ENCODE data around the gene COL13A1.

DNA sequence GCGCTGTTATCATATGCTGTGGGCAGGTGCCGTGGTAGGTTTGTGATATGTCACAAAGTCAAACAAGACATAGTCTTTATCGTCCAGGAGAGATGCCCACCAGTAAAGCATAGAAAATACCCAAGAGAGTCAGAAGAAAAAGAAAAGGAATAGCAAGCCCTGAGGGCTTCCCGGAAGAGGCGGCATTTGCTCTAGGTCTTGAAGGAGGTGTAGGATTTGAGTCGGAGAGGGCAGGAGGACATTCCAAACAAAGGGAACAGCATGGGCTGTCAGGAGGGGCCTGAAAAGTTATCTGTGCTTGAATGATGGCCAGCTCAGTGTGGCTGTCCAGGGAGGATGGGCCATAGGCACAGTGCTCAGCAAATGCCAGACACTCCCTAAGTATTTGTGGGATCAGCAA is 42.2 kb downstream of the COL13A1 start:
- TF ChIP-seq, protein P1, sequence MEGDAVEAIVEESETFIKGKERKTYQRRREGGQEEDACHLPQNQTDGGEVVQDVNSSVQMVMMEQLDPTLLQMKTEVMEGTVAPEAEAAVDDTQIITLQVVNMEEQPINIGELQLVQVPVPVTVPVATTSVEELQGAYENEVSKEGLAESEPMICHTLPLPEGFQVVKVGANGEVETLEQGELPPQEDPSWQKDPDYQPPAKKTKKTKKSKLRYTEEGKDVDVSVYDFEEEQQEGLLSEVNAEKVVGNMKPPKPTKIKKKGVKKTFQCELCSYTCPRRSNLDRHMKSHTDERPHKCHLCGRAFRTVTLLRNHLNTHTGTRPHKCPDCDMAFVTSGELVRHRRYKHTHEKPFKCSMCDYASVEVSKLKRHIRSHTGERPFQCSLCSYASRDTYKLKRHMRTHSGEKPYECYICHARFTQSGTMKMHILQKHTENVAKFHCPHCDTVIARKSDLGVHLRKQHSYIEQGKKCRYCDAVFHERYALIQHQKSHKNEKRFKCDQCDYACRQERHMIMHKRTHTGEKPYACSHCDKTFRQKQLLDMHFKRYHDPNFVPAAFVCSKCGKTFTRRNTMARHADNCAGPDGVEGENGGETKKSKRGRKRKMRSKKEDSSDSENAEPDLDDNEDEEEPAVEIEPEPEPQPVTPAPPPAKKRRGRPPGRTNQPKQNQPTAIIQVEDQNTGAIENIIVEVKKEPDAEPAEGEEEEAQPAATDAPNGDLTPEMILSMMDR (conservative IDR thresholded peaks at IDR 0.05 in 1 of 2, IDR thresholded peaks at IDR 0.05 in 1 of 2; ENCODE audit: low read depth in 1 of 2, low read length in 2 of 2) = no peak
- no peak for TF ChIP-seq EZH2 (IDR thresholded peaks at IDR 0.05; ENCODE audit: low read length, missing control alignments)
